Keratinocyte (primary cell): ENCODE measurements around the gene SELPLG.

Source experiments
- CTCF ChIP-seq, 3 experiments: IDR thresholded peaks in 1 of 3; conservative IDR thresholded peaks in 1 of 3; optimal IDR thresholded peaks in 1 of 3; 2 replicates in 2 of 3; 3 replicates in 1 of 3; pipeline versions ENCODE3 to v1.5.1; 2011; ENCODE audit warnings: low read length in 3 of 3, mild to moderate bottlenecking in 3 of 3, moderate library complexity in 2 of 3, control low read depth in 1 of 3, inconsistent platforms in 1 of 3; ENCODE audit not compliant: insufficient read depth in 2 of 3; ENCODE audit errors: extremely low read depth in 1 of 3
- EZH2 ChIP-seq: IDR thresholded peaks from one replicate; pipeline ENCODE4 v1.6.1; 2012; ENCODE audit warnings: inconsistent platforms, mild to moderate bottlenecking, low read length, moderate library complexity

GRCh38 chr12:108589840-108590229, 43.9 kb downstream of the SELPLG start:
- TF ChIP-seq CTCF (optimal IDR thresholded peaks at IDR 0.05 in 1 of 3, IDR thresholded peaks at IDR 0.05 in 1 of 3, conservative IDR thresholded peaks at IDR 0.05 in 1 of 3; ENCODE audit: extremely low read depth in 1 of 3, insufficient read depth in 2 of 3, low read length in 3 of 3) (no peak), EZH2 (no peak)
